Measurements from ENCODE around the gene BRIP1. TPM values are rescaled to one million over a fixed set of nuclear protein-coding genes. Genes with fewer than 3 reads are reported as not detected.

The BRIP1 gene
- total RNA-seq, 1 experiment from 2014 or later, result 9.4 TPM

GRCh38 chr17:61701978-61702377 lies 161.3 kb downstream of the BRIP1 start:
- POLR2A ChIA-PET, result no interaction called here
- ATAC-seq (no peak), DNase-seq (ENCODE audit: low read depth, low spot score) (no peak)
- H3K9me3 ChIP-seq (ENCODE audit: control insufficient read depth, insufficient read depth, low read depth, low read length), result peaks cover 26% of the 10 kb centered on the region
- no peak overlapping the region for H3K27ac ChIP-seq (ENCODE audit: low read length)
- TF ChIP-seq, protein P1, sequence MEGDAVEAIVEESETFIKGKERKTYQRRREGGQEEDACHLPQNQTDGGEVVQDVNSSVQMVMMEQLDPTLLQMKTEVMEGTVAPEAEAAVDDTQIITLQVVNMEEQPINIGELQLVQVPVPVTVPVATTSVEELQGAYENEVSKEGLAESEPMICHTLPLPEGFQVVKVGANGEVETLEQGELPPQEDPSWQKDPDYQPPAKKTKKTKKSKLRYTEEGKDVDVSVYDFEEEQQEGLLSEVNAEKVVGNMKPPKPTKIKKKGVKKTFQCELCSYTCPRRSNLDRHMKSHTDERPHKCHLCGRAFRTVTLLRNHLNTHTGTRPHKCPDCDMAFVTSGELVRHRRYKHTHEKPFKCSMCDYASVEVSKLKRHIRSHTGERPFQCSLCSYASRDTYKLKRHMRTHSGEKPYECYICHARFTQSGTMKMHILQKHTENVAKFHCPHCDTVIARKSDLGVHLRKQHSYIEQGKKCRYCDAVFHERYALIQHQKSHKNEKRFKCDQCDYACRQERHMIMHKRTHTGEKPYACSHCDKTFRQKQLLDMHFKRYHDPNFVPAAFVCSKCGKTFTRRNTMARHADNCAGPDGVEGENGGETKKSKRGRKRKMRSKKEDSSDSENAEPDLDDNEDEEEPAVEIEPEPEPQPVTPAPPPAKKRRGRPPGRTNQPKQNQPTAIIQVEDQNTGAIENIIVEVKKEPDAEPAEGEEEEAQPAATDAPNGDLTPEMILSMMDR (IDR thresholded peaks at IDR 0.05), result no peak
- H3K36me3 ChIP-seq (ENCODE audit: control insufficient read depth, insufficient read depth, low read length), result no peaks in the 10 kb centered on the region
- in situ Hi-C loops (cut with HindIII; ENCODE audit: low pct_unique_long_range_greater_than_20kb, low sequenced_read_pairs) (no loop called here), intact Hi-C loops (cut with micrococcal nuclease; ENCODE audit: unreplicated experiment) (no loop called here)
- H3K27me3 ChIP-seq (ENCODE audit: control insufficient read depth, insufficient read depth, low read length), result no peaks in the 10 kb centered on the region
- CTCF ChIA-PET, result no interaction called here
- no TSS peak for BruUV-seq (replicated peaks)
- no peak overlapping the region for H3K4me3 ChIP-seq (ENCODE audit: low read depth in 2 of 2, low read length in 2 of 2)
- no peaks in the 10 kb centered on the region for H3K4me1 ChIP-seq (ENCODE audit: control insufficient read depth, insufficient read depth, low read length)

DNA sequence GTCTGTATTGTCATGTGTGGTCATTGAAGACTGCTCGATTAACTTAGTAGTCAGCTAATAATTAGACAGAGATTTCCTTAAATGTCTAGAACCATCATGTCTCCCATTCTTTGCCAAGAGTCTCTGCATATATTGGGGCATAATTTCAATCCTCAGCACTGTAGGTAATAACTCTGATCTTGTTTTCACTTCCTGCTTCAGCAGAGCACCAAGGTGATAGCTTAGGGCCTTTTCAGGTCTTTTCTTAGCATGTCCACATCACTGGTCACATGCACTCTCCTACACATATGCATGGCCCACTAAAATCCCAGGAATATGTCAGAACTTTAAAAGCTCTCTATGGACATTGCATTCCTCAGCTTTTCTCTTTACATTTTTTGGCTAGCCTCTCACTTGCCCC lies 162.0 kb downstream of the BRIP1 start:
- no peak for ATAC-seq
- TF ChIP-seq, protein P1 (IDR thresholded peaks at IDR 0.05), result no peak
- TF ChIP-seq, protein P2, sequence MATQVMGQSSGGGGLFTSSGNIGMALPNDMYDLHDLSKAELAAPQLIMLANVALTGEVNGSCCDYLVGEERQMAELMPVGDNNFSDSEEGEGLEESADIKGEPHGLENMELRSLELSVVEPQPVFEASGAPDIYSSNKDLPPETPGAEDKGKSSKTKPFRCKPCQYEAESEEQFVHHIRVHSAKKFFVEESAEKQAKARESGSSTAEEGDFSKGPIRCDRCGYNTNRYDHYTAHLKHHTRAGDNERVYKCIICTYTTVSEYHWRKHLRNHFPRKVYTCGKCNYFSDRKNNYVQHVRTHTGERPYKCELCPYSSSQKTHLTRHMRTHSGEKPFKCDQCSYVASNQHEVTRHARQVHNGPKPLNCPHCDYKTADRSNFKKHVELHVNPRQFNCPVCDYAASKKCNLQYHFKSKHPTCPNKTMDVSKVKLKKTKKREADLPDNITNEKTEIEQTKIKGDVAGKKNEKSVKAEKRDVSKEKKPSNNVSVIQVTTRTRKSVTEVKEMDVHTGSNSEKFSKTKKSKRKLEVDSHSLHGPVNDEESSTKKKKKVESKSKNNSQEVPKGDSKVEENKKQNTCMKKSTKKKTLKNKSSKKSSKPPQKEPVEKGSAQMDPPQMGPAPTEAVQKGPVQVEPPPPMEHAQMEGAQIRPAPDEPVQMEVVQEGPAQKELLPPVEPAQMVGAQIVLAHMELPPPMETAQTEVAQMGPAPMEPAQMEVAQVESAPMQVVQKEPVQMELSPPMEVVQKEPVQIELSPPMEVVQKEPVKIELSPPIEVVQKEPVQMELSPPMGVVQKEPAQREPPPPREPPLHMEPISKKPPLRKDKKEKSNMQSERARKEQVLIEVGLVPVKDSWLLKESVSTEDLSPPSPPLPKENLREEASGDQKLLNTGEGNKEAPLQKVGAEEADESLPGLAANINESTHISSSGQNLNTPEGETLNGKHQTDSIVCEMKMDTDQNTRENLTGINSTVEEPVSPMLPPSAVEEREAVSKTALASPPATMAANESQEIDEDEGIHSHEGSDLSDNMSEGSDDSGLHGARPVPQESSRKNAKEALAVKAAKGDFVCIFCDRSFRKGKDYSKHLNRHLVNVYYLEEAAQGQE (IDR thresholded peaks at IDR 0.05; ENCODE audit: insufficient read depth in 1 of 2, low read depth in 2 of 2, low read length in 1 of 2), result no peak
- TF ChIP-seq SIN3A (IDR thresholded peaks at IDR 0.05; ENCODE audit: borderline replicate concordance, insufficient read depth, low read depth, low read length) (no peak), POLR2AphosphoS5 (IDR thresholded peaks at IDR 0.05; ENCODE audit: low read depth, low read length) (no peak), TCF7L2 (IDR thresholded peaks at IDR 0.05; ENCODE audit: low read depth, low read length) (no peak)
- Histone ChIP-seq H3K27me3 (ENCODE audit: control insufficient read depth, insufficient read depth, low read length) (no peaks in the 10 kb centered on the region), H3K36me3 (ENCODE audit: control insufficient read depth, insufficient read depth, low read length) (no peaks in the 10 kb centered on the region), H3K27ac (ENCODE audit: low read length) (no peak overlapping the region), H3K4me3 (ENCODE audit: low read depth in 2 of 2, low read length in 2 of 2) (no peak overlapping the region), H3K4me1 (ENCODE audit: control insufficient read depth, insufficient read depth, low read length) (no peaks in the 10 kb centered on the region), H3K9me3 (ENCODE audit: control insufficient read depth, insufficient read depth, low read depth, low read length) (peaks cover 26% of the 10 kb centered on the region)
- in situ Hi-C loops (cut with HindIII; ENCODE audit: low pct_unique_long_range_greater_than_20kb, low sequenced_read_pairs) (no loop called here), intact Hi-C loops (cut with micrococcal nuclease; ENCODE audit: unreplicated experiment) (no loop called here)
- no peak for DNase-seq (ENCODE audit: low read depth, low spot score)
- POLR2A ChIA-PET, result no interaction called here
- CTCF ChIA-PET, result no interaction called here
- no TSS peak for BruUV-seq (replicated peaks)

- ChIA-PET CTCF (no interaction called here), POLR2A (no interaction called here)
- intact Hi-C loops (cut with micrococcal nuclease; ENCODE audit: unreplicated experiment) (no loop called here), in situ Hi-C loops (cut with HindIII; ENCODE audit: low pct_unique_long_range_greater_than_20kb, low sequenced_read_pairs) (no loop called here)
- BruUV-seq (replicated peaks), result no TSS peak
- H3K36me3 ChIP-seq (ENCODE audit: control insufficient read depth, insufficient read depth, low read length), result no peaks in the 10 kb centered on the region
- H3K4me3 ChIP-seq (ENCODE audit: low read depth in 2 of 2, low read length in 2 of 2), result no peak overlapping the region
- H3K27me3 ChIP-seq (ENCODE audit: control insufficient read depth, insufficient read depth, low read length), result no peaks in the 10 kb centered on the region
- DNase-seq (ENCODE audit: low read depth, low spot score) (no peak), ATAC-seq (no peak)
- TF ChIP-seq, protein P1 (IDR thresholded peaks at IDR 0.05), result no peak
- TF ChIP-seq POLR2AphosphoS5 (IDR thresholded peaks at IDR 0.05; ENCODE audit: low read depth, low read length) (no peak), TCF7L2 (IDR thresholded peaks at IDR 0.05; ENCODE audit: low read depth, low read length) (no peak), SIN3A (IDR thresholded peaks at IDR 0.05; ENCODE audit: borderline replicate concordance, insufficient read depth, low read depth, low read length) (no peak)
- TF ChIP-seq, protein P2 (IDR thresholded peaks at IDR 0.05; ENCODE audit: insufficient read depth in 1 of 2, low read depth in 2 of 2, low read length in 1 of 2), result no peak
- no peaks in the 10 kb centered on the region for H3K4me1 ChIP-seq (ENCODE audit: control insufficient read depth, insufficient read depth, low read length)
- peaks cover 26% of the 10 kb centered on the region for H3K9me3 ChIP-seq (ENCODE audit: control insufficient read depth, insufficient read depth, low read depth, low read length)
- H3K27ac ChIP-seq (ENCODE audit: low read length), result no peak overlapping the region
Measured at GRCh38 chr17:61700252-61700651, 163.1 kb downstream of the BRIP1 start.
